Parathyroid adenoma (tissue), 2 donors: ENCODE data around the gene SSU72.
"Not testable (repeated sequence)": the region's sequence is repeated elsewhere in the genome, so short reads cannot be mapped to it uniquely, and the experiment has no call there.

Experiments used
- H2AFZ ChIP-seq: fragments of 300-600 bp; sonication (generic); one replicate; pipeline ENCODE4 v1.7.0; 2017; ENCODE audit warnings: antibody characterized with exemption, mild to moderate bottlenecking
- H3K27ac ChIP-seq: fragments of 300-600 bp; sonication (generic); one replicate; pipeline ENCODE4 v1.7.0; 2017
- H3K27me3 ChIP-seq: fragments of 300-600 bp; sonication (generic); one replicate; pipeline ENCODE4 v1.7.0; 2017; ENCODE audit warnings: low read length; ENCODE audit not compliant: control insufficient read depth, insufficient read depth
- H3K36me3 ChIP-seq: fragments of 300-600 bp; sonication (generic); one replicate; pipeline ENCODE4 v1.7.0; 2017; ENCODE audit warnings: low read length; ENCODE audit not compliant: control insufficient read depth, insufficient read depth
- H3K4me1 ChIP-seq: fragments of 300-600 bp; sonication (generic); one replicate; pipeline ENCODE4 v1.7.0; 2017; ENCODE audit warnings: control low read depth
- H3K4me2 ChIP-seq: fragments of 300-600 bp; sonication (generic); one replicate; pipeline ENCODE4 v1.7.0; 2017; ENCODE audit warnings: low read length
- H3K4me3 ChIP-seq: fragments of 300-600 bp; sonication (generic); one replicate; pipeline ENCODE4 v1.7.0; 2017; ENCODE audit warnings: low read depth, low read length
- H3K79me2 ChIP-seq: fragments of 300-600 bp; sonication (generic); one replicate; pipeline ENCODE4 v1.7.0; 2017; ENCODE audit warnings: control low read depth
- H3K9ac ChIP-seq: fragments of 300-600 bp; sonication (generic); one replicate; pipeline ENCODE4 v1.7.0; 2017; ENCODE audit warnings: mild to moderate bottlenecking
- H3K9me3 ChIP-seq: fragments of 300-600 bp; sonication (generic); one replicate; pipeline ENCODE4 v1.7.0; 2017; ENCODE audit warnings: low read length; ENCODE audit not compliant: control insufficient read depth
- TF ChIP-seq, protein P1 (sequence below): fragments of 300-600 bp; sonication (generic); IDR thresholded peaks from one replicate; pipeline ENCODE4 v1.7.0; 2017; ENCODE audit warnings: antibody characterized with exemption, mild to moderate bottlenecking
- donor health status: primary hyperparathyroidism.

Gene SSU72

DNA sequence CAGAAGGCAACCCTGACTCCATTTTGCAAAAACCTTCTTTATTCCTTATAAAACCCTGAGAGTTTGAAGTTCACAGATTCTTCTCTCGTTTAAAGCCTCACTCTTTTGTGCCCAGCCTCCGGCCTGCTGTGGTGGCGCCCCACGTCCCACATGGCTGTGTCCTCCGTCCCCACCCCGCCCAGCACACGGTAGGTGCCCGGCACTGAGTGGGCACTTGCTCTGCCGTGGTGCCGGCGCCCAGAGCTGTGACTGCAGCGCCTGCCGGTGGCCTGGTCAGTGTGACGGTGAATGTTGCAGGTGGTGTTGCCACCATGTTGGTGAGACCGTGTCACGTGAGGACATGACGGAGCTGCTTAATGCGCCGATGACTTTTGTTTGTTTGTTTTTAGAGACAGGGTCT is 53.3 kb downstream of the SSU72 start:
- no peaks in the 10 kb centered on the region for H3K79me2 ChIP-seq
- no peaks in the 10 kb centered on the region for H3K27me3 ChIP-seq
- H3K9me3 ChIP-seq = no peaks in the 10 kb centered on the region
- H2AFZ ChIP-seq = no peak overlapping the region
- no peak overlapping the region for H3K4me2 ChIP-seq
- TF ChIP-seq, protein P1, sequence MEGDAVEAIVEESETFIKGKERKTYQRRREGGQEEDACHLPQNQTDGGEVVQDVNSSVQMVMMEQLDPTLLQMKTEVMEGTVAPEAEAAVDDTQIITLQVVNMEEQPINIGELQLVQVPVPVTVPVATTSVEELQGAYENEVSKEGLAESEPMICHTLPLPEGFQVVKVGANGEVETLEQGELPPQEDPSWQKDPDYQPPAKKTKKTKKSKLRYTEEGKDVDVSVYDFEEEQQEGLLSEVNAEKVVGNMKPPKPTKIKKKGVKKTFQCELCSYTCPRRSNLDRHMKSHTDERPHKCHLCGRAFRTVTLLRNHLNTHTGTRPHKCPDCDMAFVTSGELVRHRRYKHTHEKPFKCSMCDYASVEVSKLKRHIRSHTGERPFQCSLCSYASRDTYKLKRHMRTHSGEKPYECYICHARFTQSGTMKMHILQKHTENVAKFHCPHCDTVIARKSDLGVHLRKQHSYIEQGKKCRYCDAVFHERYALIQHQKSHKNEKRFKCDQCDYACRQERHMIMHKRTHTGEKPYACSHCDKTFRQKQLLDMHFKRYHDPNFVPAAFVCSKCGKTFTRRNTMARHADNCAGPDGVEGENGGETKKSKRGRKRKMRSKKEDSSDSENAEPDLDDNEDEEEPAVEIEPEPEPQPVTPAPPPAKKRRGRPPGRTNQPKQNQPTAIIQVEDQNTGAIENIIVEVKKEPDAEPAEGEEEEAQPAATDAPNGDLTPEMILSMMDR = no peak
- H3K4me1 ChIP-seq = no peaks in the 10 kb centered on the region
- no peak overlapping the region for H3K9ac ChIP-seq
- H3K4me3 ChIP-seq = no peak overlapping the region
- H3K27ac ChIP-seq = no peak overlapping the region
- H3K36me3 ChIP-seq = no peaks in the 10 kb centered on the region

DNA sequence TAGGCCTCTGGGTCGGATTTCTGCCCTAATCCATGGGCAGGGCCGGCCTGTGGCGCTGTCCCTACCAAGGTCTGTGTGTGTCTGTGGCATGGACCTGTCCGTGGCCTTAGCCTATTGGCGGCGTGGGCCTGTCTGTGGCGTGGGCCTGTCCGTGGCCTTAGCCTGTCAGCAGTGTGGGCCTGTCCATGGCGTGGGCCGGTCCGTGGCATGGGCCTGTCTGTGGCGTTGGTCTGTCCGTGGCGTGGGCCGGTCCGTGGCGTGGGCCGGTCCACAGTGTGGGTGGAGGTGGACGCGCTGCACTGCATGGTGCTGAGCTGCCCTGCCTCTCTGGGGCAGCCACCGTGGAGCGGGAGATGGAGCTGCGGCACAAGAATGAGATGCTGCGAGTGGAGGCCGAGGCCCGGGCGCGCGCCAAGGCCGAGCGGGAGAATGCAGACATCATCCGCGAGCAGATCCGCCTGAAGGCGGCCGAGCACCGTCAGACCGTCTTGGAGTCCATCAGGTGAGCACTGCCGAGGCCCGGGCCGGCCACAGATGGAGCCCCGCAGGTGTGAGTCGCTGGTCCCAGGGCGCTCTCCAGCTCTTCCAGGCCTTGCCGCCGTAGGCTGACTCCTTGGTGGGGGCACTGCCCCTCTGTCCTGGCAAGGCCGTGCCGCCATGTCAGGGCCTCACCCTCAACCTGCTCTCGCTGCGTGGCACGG is 54.7 kb downstream of the SSU72 start:
- not testable (repeated sequence) for H3K27ac ChIP-seq, H3K36me3 ChIP-seq, H3K9me3 ChIP-seq, H3K9ac ChIP-seq, H3K4me1 ChIP-seq, H3K4me3 ChIP-seq, H3K27me3 ChIP-seq, H3K4me2 ChIP-seq, H3K79me2 ChIP-seq, H2AFZ ChIP-seq

DNA sequence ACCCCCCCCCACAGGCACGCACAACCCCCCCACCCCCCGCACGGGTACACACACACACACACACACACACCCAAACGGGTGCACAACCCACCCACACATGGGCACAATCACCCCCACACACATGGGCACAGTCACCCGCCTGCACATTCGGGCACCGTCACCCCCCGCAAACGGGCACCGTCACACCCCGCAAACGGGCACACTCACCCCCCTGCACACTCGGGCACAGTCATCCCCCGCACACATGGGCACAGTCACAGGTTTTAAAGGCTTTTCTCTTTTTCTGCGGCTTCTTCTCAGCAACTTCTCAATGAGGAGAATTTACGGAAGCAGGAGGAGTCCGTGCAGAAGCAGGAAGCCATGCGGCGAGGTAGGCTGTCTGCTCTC is 56.0 kb downstream of the SSU72 start:
- H3K27me3 ChIP-seq, H3K9ac ChIP-seq, H3K9me3 ChIP-seq, H3K4me3 ChIP-seq, H2AFZ ChIP-seq, H3K79me2 ChIP-seq, H3K36me3 ChIP-seq, H3K4me2 ChIP-seq, H3K27ac ChIP-seq, H3K4me1 ChIP-seq: not testable (repeated sequence)

DNA sequence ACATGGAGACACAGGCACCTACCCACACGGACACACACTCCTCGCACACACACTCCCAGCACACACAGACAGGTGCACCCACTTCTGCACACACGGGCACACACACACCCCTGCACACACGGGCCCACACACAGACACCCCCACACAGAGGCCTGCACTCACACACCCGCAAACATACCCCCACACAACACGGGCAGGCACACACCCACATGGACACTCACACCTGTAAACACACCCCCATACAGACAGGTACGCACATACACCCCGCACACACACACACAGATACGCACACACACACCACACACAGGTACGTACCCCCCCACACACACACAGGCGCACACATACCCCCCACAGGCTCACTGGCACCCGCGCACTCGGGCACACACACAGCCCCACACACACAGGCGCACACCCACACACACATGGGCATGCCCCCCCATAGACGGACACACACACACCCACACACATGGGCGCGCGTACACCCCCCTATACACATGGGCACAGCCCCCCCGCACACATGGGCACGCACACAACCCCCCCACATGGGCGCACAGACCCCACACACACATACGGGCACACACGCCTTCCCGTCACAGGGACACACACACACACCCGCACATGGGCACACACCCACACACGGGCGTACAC is 56.6 kb downstream of the SSU72 start:
- H3K9ac ChIP-seq = no peak overlapping the region
- no peaks in the 10 kb centered on the region for H3K79me2 ChIP-seq
- H3K27ac ChIP-seq = no peak overlapping the region
- H3K4me2 ChIP-seq = no peak overlapping the region
- no peaks in the 10 kb centered on the region for H3K9me3 ChIP-seq
- TF ChIP-seq, protein P1 = no peak
- no peak overlapping the region for H3K4me3 ChIP-seq
- no peaks in the 10 kb centered on the region for H3K36me3 ChIP-seq
- H3K27me3 ChIP-seq = no peaks in the 10 kb centered on the region
- H2AFZ ChIP-seq = no peak overlapping the region
- H3K4me1 ChIP-seq = no peaks in the 10 kb centered on the region

DNA sequence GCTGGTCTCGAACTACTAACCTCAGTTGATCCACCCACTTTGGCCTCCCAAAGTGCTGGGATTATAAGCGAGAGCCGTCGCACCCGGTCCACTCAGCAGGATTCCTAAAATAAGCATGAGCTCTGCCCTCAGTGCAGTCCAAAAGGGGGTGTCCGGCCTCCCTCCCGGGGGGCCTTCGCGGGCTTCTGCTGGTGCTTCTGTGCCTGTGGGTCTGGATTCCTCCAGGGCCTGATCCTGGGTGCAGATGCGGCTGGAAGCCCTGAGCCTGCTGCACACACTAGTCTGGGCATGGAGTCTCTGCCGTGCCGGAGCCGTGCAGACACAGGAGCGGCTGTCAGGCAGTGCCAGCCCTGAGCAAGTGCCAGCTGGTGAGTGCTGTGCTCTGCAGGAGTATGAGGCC is 57.7 kb downstream of the SSU72 start:
- H3K79me2 ChIP-seq, H3K4me2 ChIP-seq, H3K9ac ChIP-seq, H3K36me3 ChIP-seq, H3K9me3 ChIP-seq, H3K4me3 ChIP-seq, H3K4me1 ChIP-seq, H2AFZ ChIP-seq, H3K27me3 ChIP-seq, H3K27ac ChIP-seq: not testable (repeated sequence)

DNA sequence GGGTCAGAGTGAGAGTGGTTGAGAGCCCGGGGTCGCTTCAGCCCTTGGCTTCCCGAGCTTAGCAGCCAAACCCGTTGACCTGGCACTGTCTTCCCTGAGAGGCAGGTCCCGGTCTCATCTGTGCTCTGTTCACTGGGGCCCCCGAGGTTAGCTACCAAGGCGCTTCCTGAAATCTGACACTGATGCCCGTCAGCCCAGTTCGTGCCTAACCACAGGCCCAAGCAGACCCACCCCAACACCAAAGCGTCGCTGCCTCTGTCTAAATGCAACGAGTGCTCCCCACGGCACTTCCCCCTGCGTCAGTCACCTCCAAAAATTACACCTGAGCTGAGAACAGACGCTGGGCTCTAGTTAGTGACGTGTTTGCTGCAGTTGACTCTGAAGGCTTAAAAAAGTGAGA is 60.3 kb downstream of the SSU72 start:
- H3K9me3 ChIP-seq, H2AFZ ChIP-seq, H3K36me3 ChIP-seq, H3K4me1 ChIP-seq, H3K4me2 ChIP-seq, H3K27ac ChIP-seq, H3K79me2 ChIP-seq, H3K27me3 ChIP-seq, H3K4me3 ChIP-seq, H3K9ac ChIP-seq: not testable (repeated sequence)

DNA sequence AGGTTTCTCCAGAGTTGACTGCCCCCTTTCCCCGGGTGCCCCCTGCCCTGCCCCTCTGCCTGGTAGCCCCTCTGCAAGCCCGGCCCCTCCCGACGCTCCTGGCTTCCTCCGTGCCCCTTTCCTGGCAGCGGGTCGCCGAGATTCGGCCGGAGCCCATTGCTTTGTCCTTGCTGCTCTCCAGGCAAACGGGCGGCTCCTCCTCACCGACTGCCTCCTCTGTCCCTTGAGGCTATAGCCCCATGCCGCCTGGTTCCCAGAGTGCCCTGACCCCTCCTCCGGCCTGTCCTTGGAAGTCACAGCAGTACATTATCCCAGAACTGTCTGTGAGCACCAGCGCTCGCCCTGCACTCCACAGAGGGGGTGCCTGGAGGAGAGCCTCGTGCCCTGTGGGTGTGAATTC is 61.0 kb downstream of the SSU72 start:
- H3K36me3 ChIP-seq, H3K9ac ChIP-seq, H2AFZ ChIP-seq, H3K9me3 ChIP-seq, H3K79me2 ChIP-seq, H3K27me3 ChIP-seq, H3K4me1 ChIP-seq, H3K4me2 ChIP-seq, H3K27ac ChIP-seq, H3K4me3 ChIP-seq: not testable (repeated sequence)

DNA sequence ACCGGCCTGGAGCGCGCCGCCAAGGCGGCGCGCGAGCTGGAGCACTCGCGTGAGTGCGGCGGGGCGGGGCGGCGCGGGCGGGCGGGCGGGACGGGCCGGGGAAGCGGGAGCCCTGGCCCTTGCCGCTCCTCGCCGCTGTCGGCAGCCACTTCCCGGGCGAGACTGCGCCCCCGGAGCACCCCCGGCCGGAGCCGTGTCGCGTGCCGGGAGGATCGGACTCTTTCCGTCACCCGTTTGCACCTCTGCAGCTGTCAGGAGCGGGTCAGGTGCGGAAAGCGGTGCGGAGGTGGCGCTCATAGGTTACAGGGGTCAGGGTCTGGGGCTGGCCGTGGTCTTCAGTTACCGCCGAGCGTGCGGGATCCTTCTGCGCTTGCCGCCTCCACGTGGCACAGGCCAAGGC is 62.2 kb downstream of the SSU72 start:
- H3K9me3 ChIP-seq, H3K27ac ChIP-seq, H3K27me3 ChIP-seq, H3K79me2 ChIP-seq, H3K4me2 ChIP-seq, H2AFZ ChIP-seq, H3K36me3 ChIP-seq, H3K4me1 ChIP-seq, H3K9ac ChIP-seq: not testable (repeated sequence)
- peak overlapping the region; percentile 37 for H3K4me3 ChIP-seq
